Activated B cell treated with CpG ODN at 0.5 μM for 24 hours (primary cell): ENCODE measurements around the gene DNAH2. TPM values are rescaled to one million over a fixed set of nuclear protein-coding genes. Genes with fewer than 3 reads are reported as not detected.

ENCODE experiments used
- ATAC-seq: fragments of 200-7000 bp; cut with Tn5 transposase; one replicate; pipeline ENCODE4 v1.10.0; 2021; ENCODE audit warnings: low read depth, mild to moderate bottlenecking, moderate library complexity
- CTCF ChIA-PET: fragments of 350-600 bp; sonication (Branson Sonifier 250); formaldehyde crosslinking; loops from one replicate; lab custom pipeline; 2021; ENCODE audit warnings: antibody characterized with exemption; lab: Charles Lee
- POLR2A ChIA-PET: fragments of 350-600 bp; sonication (Branson Sonifier 250); formaldehyde crosslinking; loops from one replicate; lab custom pipeline; 2021; ENCODE audit warnings: antibody characterized with exemption; lab: Charles Lee
- DNase-seq: peaks from one replicate; pipeline ENCODE4 v3.0.0; 2022
- H3K27ac Mint-ChIP-seq: one replicate; pipeline ENCODE4 v1.8.0; 2020; ENCODE audit warnings: mixed read lengths
- H3K27me3 Mint-ChIP-seq: one replicate; pipeline ENCODE4 v1.8.0; 2021; ENCODE audit warnings: mixed read lengths
- H3K36me3 Mint-ChIP-seq: one replicate; pipeline ENCODE4 v1.8.0; 2021; ENCODE audit warnings: low read depth, mixed read lengths
- H3K4me1 Mint-ChIP-seq: one replicate; pipeline ENCODE4 v1.8.0; 2021; ENCODE audit warnings: mixed read lengths
- H3K4me3 Mint-ChIP-seq: one replicate; pipeline ENCODE4 v1.8.0; 2020; ENCODE audit warnings: mild to moderate bottlenecking, mixed read lengths
- H3K9me3 Mint-ChIP-seq: one replicate; pipeline ENCODE4 v1.8.0; 2020; ENCODE audit warnings: mixed read lengths
- CTCF ChIP-seq: fragments of 200-600 bp; IDR thresholded peaks from one replicate; pipeline ENCODE4 v1.8.0; 2022; ENCODE audit warnings: antibody characterized with exemption, mild to moderate bottlenecking
- intact Hi-C: fragments of 100-400 bp; cut with micrococcal nuclease; formaldehyde crosslinking; loops from one replicate; pipeline ENCODE4 v1.15.1; 2024
- total RNA-seq: library from RNA; stranded (reverse); gene quantifications from 2 replicates; pipeline ENCODE4 v1.2.3, GENCODE V29; 2022

The DNAH2 gene
- total RNA-seq, 1 donor from 2014 or later, result not detected

GRCh38 chr17:7855660-7856010, 138.1 kb downstream of the DNAH2 start:
- Mint-ChIP-seq H3K36me3 (peaks cover 42% of the 10 kb centered on the region), H3K27me3 (no peaks in the 10 kb centered on the region), H3K4me3 (no peak overlapping the region), H3K27ac (no peak overlapping the region), H3K4me1 (peaks cover 20% of the 10 kb centered on the region), H3K9me3 (no peaks in the 10 kb centered on the region)
- no peak for ATAC-seq
- TF ChIP-seq CTCF, result no peak
- intact Hi-C loops, result loop anchor here (2.0 to 10.0 kb wide), 6 partner anchors 59 to 1203 kb away; partner anchors contain the start of genes C17orf100, FXR2 and MED31
- ChIA-PET CTCF (interaction anchor here (1.0 to 1.3 kb wide), 2 partner anchors 20 to 31 kb away, joined by 3 read pairs; no protein-coding TSS in a partner anchor), POLR2A (interaction anchor here (0.6 to 3.1 kb wide), 4 partner anchors 12 to 647 kb away, joined by 3 to 98 read pairs (median 41); partner anchors contain the start of gene KDM6B)
- DNase-seq, result no peak

- TF ChIP-seq CTCF, result no peak
- DNase-seq (peak; percentile 23), ATAC-seq (no peak)
- ChIA-PET POLR2A (interaction anchor here (0.6 to 3.1 kb wide), 15 partner anchors 12 to 647 kb away, joined by 3 to 98 read pairs (median 10); partner anchors contain the start of genes KDM6B, MPDU1, RNF227 and TP53), CTCF (interaction anchor here (1.0 to 1.4 kb wide), 5 partner anchors 21 to 202 kb away, joined by 3 to 14 read pairs (median 3); no protein-coding TSS in a partner anchor)
- intact Hi-C loops, result loop anchor here (2.0 to 10.0 kb wide), 6 partner anchors 59 to 1204 kb away; partner anchors contain the start of genes C17orf100, FXR2 and MED31
- Mint-ChIP-seq H3K27me3 (no peaks in the 10 kb centered on the region), H3K4me3 (no peak overlapping the region), H3K4me1 (peaks cover 14% of the 10 kb centered on the region), H3K9me3 (no peaks in the 10 kb centered on the region), H3K27ac (no peak overlapping the region), H3K36me3 (peaks cover 36% of the 10 kb centered on the region)
Observed at GRCh38 chr17:7856011-7856810, 138.7 kb downstream of the DNAH2 start.

- H3K4me1 Mint-ChIP-seq, result peaks cover 6% of the 10 kb centered on the region
- H3K36me3 Mint-ChIP-seq, result peaks cover 30% of the 10 kb centered on the region
- peak; percentile 83 for ATAC-seq
- H3K9me3 Mint-ChIP-seq, result no peaks in the 10 kb centered on the region
- DNase-seq, result peak; percentile 88
- CTCF ChIA-PET, result interaction anchor here (0.8 to 1.4 kb wide), 8 partner anchors 12 to 201 kb away, joined by 3 to 14 read pairs (median 4); no protein-coding TSS in a partner anchor
- no peaks in the 10 kb centered on the region for H3K27me3 Mint-ChIP-seq
- intact Hi-C loops, result loop anchor here (1.0 to 10.0 kb wide), 14 partner anchors 13 to 1205 kb away; partner anchors contain the start of genes C17orf100, CNTROB, FXR2 and KDM6B
- POLR2A ChIA-PET, result interaction anchor here (0.7 to 3.1 kb wide), 24 partner anchors 10 to 842 kb away, joined by 3 to 98 read pairs (median 4); partner anchors contain the start of genes CHRNB1, CNTROB, CTC1 and KDM6B
- no peak within 1 kb of the TSS for H3K4me3 Mint-ChIP-seq
- no peak within 1 kb of the TSS for H3K27ac Mint-ChIP-seq
- TF ChIP-seq CTCF, result no peak
Observed at GRCh38 chr17:7856811-7857712, 139.5 kb downstream of the DNAH2 start, which contains the start of gene NAA38. Gene NAA38, minus strand, starts transcription at chr17:7857559. Its CDS starts 96 bp downstream, at chr17:7857463.

GRCh38 chr17:7857713-7858521, 140.4 kb downstream of the DNAH2 start, which contains the start of gene CYB5D1:
Gene CYB5D1, plus strand, starts transcription at chr17:7858003. Its CDS starts 132 bp downstream, at chr17:7858135.
- H3K36me3 Mint-ChIP-seq, result peaks cover 25% of the 10 kb centered on the region
- peaks cover 7% of the 10 kb centered on the region for H3K4me1 Mint-ChIP-seq

More at GRCh38 chr17:7857713-7858521, 140.4 kb downstream of the DNAH2 start, which contains the start of gene CYB5D1:
- intact Hi-C loops, result loop anchor here (1.0 to 10.0 kb wide), 14 partner anchors 14 to 1206 kb away; partner anchors contain the start of genes C17orf100, CNTROB, FXR2 and KDM6B
- ChIA-PET POLR2A (interaction anchor here (0.8 to 3.1 kb wide), 22 partner anchors 9 to 843 kb away, joined by 3 to 98 read pairs (median 5); partner anchors contain the start of genes CHRNB1, CNTROB, CTC1 and KDM6B), CTCF (interaction anchor here (0.8 to 1.4 kb wide), 7 partner anchors 17 to 200 kb away, joined by 3 to 14 read pairs (median 4); no protein-coding TSS in a partner anchor)
- H3K27ac Mint-ChIP-seq, result no peak within 1 kb of the TSS
- no peak for TF ChIP-seq CTCF
- ATAC-seq (peak; percentile 51), DNase-seq (peak; percentile 79)
- H3K9me3 Mint-ChIP-seq, result no peaks in the 10 kb centered on the region
- H3K27me3 Mint-ChIP-seq, result no peaks in the 10 kb centered on the region
- H3K4me3 Mint-ChIP-seq, result no peak within 1 kb of the TSS
